Melanocyte of skin (primary cell): ENCODE data around the gene MFSD8. TPM values are rescaled to one million over a fixed set of nuclear protein-coding genes. Genes with fewer than 3 reads are reported as not detected.

ENCODE experiments used
- small RNA-seq, 2 donors: library from RNA; depleted of rRNA; stranded (forward); fragments of <200 nt; gene quantifications; one replicate each; pipeline ENCODE3, GENCODE V24; 2012
- total RNA-seq, 2 donors: library from RNA; depleted of rRNA; stranded (reverse); fragments of >200 nt; gene quantifications; 2 replicates each; pipeline ENCODE4 v1.2.3, GENCODE V29; 2012

Gene MFSD8
- total RNA-seq, result 10 to 100 TPM; 20.3 to 21.0 TPM

GRCh38 chr4:127965062-127965802, at the start of gene MFSD8, which contains the start of gene ABHD18:
TSS of gene MFSD8 (minus strand) at chr4:127965173. CDS start at chr4:127965133, 40 bp downstream.
TSS of gene ABHD18 (plus strand) at chr4:127965406. CDS start at chr4:127982956, 17,550 bp downstream.

DNA sequence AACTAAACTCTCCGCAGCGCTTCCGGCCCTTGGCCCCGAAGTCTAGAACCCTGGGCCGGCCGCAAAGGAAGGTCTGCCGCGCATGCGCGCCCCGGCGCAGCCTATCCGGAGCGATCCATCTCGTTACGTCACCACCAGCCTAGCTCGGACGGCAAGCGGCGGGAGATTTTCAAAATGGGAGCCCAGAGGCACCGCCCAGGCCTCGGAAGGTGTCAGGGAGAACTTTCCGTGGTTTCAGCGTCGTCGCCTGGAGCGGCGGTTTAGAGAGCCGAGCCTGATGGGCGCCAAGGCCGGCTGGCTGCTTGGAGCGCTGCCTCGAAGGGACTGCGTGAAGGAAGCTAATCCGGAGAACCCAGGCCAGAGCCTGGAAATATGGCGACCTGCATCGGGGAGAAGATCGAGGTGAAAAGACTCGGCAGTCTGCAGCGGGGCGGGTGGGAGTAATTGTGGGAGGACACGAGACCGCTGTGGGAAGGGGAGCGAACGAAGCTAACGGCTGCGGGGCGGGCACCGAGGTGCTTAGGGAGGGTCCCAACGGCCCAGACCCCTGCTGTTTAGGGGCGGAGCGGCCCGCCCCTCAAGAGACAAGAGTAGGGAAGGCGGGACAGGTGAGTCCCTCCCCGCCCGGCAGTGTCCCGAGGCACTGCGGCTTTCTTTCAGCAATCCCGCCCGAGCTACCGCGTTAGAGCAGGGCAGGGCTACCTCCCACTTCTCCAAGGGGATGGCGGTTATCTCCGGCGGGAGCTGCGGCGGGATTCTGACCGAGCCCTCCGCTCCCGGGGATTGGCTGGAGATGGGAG, 84.0 kb downstream of the MFSD8 start, which contains the start of gene PLK4:
Gene PLK4 (plus strand): TSS at position 131 of the 800 bp plus-strand sequence. CDS start 242 bp downstream, at position 373.

Small RNAs within 50 kb of the gene (small RNA-seq; reads per million reads assigned to genes)
- 0 reads per million in 2 donors for gene RNU6-583P

Other genes starting within 250 kb of the MFSD8 start
- not detected for gene SLC25A31, start 234.8 kb downstream of the MFSD8 start, total RNA-seq
- 1 to 10 TPM; 5.7 to 8.3 TPM for gene HSPA4L, start 182.9 kb downstream of the MFSD8 start, total RNA-seq
- gene PLK4, start 84.3 kb downstream of the MFSD8 start, total RNA-seq, result 10 to 100 TPM in 1 of 2 donors, 1 to 10 TPM in 1; 7.2 to 22.0 TPM
- 1 to 10 TPM; 5.9 to 6.3 TPM for gene ABHD18, start 233 bp upstream of the MFSD8 start, total RNA-seq
- gene LARP1B, start 96.1 kb upstream of the MFSD8 start, total RNA-seq, result 10 to 100 TPM; 11.0 to 11.7 TPM